Smooth muscle cell (in vitro differentiated cells): Measurements from ENCODE around the gene DRGX. TPM values are rescaled to one million over a fixed set of nuclear protein-coding genes. Genes with fewer than 3 reads are reported as not detected.

ENCODE experiments used
- DNase-seq: peaks from one replicate; lab custom pipeline; 2025; ENCODE audit not compliant: unreplicated experiment; lab: John Stamatoyannopoulos, UW
- H2AFZ ChIP-seq: fragments of 200-600 bp; sonication (generic); 2 replicates; pipeline ENCODE4 v1.6.0; 2016; ENCODE audit warnings: antibody characterized with exemption, low read depth, mild to moderate bottlenecking
- H3F3A ChIP-seq: fragments of 200-600 bp; sonication (generic); 2 replicates; pipeline ENCODE4 v1.6.0; 2017; ENCODE audit warnings: antibody characterized with exemption, low read depth
- H3K27ac ChIP-seq: fragments of 200-600 bp; sonication (generic); 2 replicates; pipeline ENCODE4 v1.5.1; 2016; ENCODE audit warnings: low read depth, mild to moderate bottlenecking
- H3K27me3 ChIP-seq: fragments of 200-600 bp; sonication (generic); 2 replicates; pipeline ENCODE4 v1.6.1; 2016; ENCODE audit warnings: low read depth, mild to moderate bottlenecking
- H3K36me3 ChIP-seq: fragments of 200-600 bp; sonication (generic); 2 replicates; pipeline ENCODE4 v1.5.1; 2016; ENCODE audit warnings: low read depth
- H3K4me1 ChIP-seq: fragments of 200-600 bp; sonication (generic); 2 replicates; pipeline ENCODE4 v1.5.1; 2016; ENCODE audit warnings: low read depth
- H3K4me2 ChIP-seq: fragments of 200-600 bp; sonication (generic); 2 replicates; pipeline ENCODE4 v1.6.0; 2016; ENCODE audit warnings: mild to moderate bottlenecking
- H3K4me3 ChIP-seq: fragments of 200-600 bp; sonication (generic); 2 replicates; pipeline ENCODE4 v1.5.1; 2016; ENCODE audit warnings: mild to moderate bottlenecking
- H3K79me2 ChIP-seq: fragments of 200-600 bp; sonication (generic); 2 replicates; pipeline ENCODE4 v1.6.0; 2016; ENCODE audit warnings: low read depth, mild to moderate bottlenecking
- H3K9ac ChIP-seq: fragments of 200-600 bp; sonication (generic); 2 replicates; pipeline ENCODE4 v1.6.0; 2016; ENCODE audit warnings: low read depth
- H3K9me3 ChIP-seq: fragments of 200-600 bp; sonication (generic); replicated peaks from 2 replicates; pipeline ENCODE4 v1.5.1; 2016; ENCODE audit warnings: low read depth
- H4K20me1 ChIP-seq: fragments of 200-600 bp; sonication (generic); 2 replicates; pipeline ENCODE4 v1.6.0; 2016; ENCODE audit warnings: low read depth
- CTCF ChIP-seq: fragments of 200-600 bp; sonication (generic); IDR thresholded peaks from 2 replicates; pipeline ENCODE4 v1.5.1; 2017; ENCODE audit warnings: borderline replicate concordance, mild to moderate bottlenecking, antibody characterized with exemption; ENCODE audit not compliant: insufficient read depth, poor library complexity, severe bottlenecking
- WGBS: methylation state at CpG from one replicate; pipeline ENCODE4 v1.1.7; 2016; ENCODE audit warnings: low lambda C conversion rate; 5-methylcytosine and 5-hydroxymethylcytosine counted together
- polyA plus RNA-seq: library from polyadenylated mRNA; unstranded; fragments of >200 nt; fragmentation: Nextera tagmentation; extraction: Ambion mirVana; gene quantifications from 2 replicates; pipeline ENCODE4 v1.2.1, GENCODE V29; 2016
- total RNA-seq: library from RNA; depleted of rRNA; stranded (reverse); fragments of >200 nt; gene quantifications from 2 replicates; pipeline ENCODE4 v1.2.3, GENCODE V29; 2014

DRGX gene
- total and polyA plus RNA-seq, 2 experiments from 2014 or later = not detected

- DNase-seq = no peak
- H3K27ac ChIP-seq = no peak overlapping the region
- H3K4me1 ChIP-seq = no peaks in the 10 kb centered on the region
- no peak for TF ChIP-seq CTCF
- no peak overlapping the region for H3K4me2 ChIP-seq
- H3K27me3 ChIP-seq = peaks cover 66% of the 10 kb centered on the region
- no peaks in the 10 kb centered on the region for H3F3A ChIP-seq
- H3K4me3 ChIP-seq = no peak overlapping the region
- WGBS = 84% methylated on average over 5 of the region's 5 CpGs
- H2AFZ ChIP-seq = no peak overlapping the region
- H4K20me1 ChIP-seq = no peaks in the 10 kb centered on the region
- no peaks in the 10 kb centered on the region for H3K9me3 ChIP-seq
- H3K36me3 ChIP-seq = no peaks in the 10 kb centered on the region
- H3K79me2 ChIP-seq = no peaks in the 10 kb centered on the region
- no peak overlapping the region for H3K9ac ChIP-seq
These were observed 11.3 kb upstream of the DRGX start for GRCh38 chr10:49407151-49407550.

GRCh38 chr10:49404321-49404878 is 8.5 kb upstream of the DRGX start:
- 71% methylated on average over 8 of the region's 8 CpGs for WGBS
- TF ChIP-seq CTCF = no peak
- H3F3A ChIP-seq = no peaks in the 10 kb centered on the region
- H3K4me3 ChIP-seq = no peak overlapping the region
- peaks cover 67% of the 10 kb centered on the region for H3K27me3 ChIP-seq
- H3K4me2 ChIP-seq = no peak overlapping the region
- no peaks in the 10 kb centered on the region for H4K20me1 ChIP-seq
- H3K9ac ChIP-seq = no peak overlapping the region
- H3K27ac ChIP-seq = no peak overlapping the region
- no peak overlapping the region for H2AFZ ChIP-seq
- no peaks in the 10 kb centered on the region for H3K9me3 ChIP-seq
- no peaks in the 10 kb centered on the region for H3K4me1 ChIP-seq
- no peaks in the 10 kb centered on the region for H3K36me3 ChIP-seq
- no peaks in the 10 kb centered on the region for H3K79me2 ChIP-seq
- no peak for DNase-seq

GRCh38 chr10:49403363-49403762 is 7.5 kb upstream of the DRGX start:
- no peak for DNase-seq
- WGBS = 55% methylated on average over 3 of the region's 3 CpGs
- H3K79me2 ChIP-seq = no peaks in the 10 kb centered on the region

More at GRCh38 chr10:49403363-49403762, 7.5 kb upstream of the DRGX start:
- Histone ChIP-seq H3K4me2 (no peak overlapping the region), H3F3A (no peaks in the 10 kb centered on the region), H3K9me3 (no peaks in the 10 kb centered on the region), H3K9ac (no peak overlapping the region), H3K36me3 (no peaks in the 10 kb centered on the region), H2AFZ (no peak overlapping the region), H3K4me3 (no peak overlapping the region), H3K4me1 (no peaks in the 10 kb centered on the region), H3K27me3 (peaks cover 75% of the 10 kb centered on the region), H4K20me1 (no peaks in the 10 kb centered on the region), H3K27ac (no peak overlapping the region)
- no peak for TF ChIP-seq CTCF
